Epithelial cell of prostate (primary cell): Measurements from ENCODE around the gene OTOP3.
"Not testable (repeated sequence)": the region's sequence is repeated elsewhere in the genome, so short reads cannot be mapped to it uniquely, and the experiment has no call there.

Experiments
- DNase-seq: peaks from one replicate; pipeline ENCODE4 v3.0.0-alpha.2; 2011; ENCODE audit warnings: low read depth, low spot score
- H3K27ac ChIP-seq: fragments of 450-650 bp; 2 replicates; pipeline ENCODE4 v1.5.1; 2017; ENCODE audit warnings: mild to moderate bottlenecking

Gene OTOP3, protein sequence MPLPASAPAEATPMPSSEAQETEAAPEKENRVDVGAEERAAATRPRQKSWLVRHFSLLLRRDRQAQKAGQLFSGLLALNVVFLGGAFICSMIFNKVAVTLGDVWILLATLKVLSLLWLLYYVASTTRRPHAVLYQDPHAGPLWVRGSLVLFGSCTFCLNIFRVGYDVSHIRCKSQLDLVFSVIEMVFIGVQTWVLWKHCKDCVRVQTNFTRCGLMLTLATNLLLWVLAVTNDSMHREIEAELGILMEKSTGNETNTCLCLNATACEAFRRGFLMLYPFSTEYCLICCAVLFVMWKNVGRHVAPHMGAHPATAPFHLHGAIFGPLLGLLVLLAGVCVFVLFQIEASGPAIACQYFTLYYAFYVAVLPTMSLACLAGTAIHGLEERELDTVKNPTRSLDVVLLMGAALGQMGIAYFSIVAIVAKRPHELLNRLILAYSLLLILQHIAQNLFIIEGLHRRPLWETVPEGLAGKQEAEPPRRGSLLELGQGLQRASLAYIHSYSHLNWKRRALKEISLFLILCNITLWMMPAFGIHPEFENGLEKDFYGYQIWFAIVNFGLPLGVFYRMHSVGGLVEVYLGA

DNA sequence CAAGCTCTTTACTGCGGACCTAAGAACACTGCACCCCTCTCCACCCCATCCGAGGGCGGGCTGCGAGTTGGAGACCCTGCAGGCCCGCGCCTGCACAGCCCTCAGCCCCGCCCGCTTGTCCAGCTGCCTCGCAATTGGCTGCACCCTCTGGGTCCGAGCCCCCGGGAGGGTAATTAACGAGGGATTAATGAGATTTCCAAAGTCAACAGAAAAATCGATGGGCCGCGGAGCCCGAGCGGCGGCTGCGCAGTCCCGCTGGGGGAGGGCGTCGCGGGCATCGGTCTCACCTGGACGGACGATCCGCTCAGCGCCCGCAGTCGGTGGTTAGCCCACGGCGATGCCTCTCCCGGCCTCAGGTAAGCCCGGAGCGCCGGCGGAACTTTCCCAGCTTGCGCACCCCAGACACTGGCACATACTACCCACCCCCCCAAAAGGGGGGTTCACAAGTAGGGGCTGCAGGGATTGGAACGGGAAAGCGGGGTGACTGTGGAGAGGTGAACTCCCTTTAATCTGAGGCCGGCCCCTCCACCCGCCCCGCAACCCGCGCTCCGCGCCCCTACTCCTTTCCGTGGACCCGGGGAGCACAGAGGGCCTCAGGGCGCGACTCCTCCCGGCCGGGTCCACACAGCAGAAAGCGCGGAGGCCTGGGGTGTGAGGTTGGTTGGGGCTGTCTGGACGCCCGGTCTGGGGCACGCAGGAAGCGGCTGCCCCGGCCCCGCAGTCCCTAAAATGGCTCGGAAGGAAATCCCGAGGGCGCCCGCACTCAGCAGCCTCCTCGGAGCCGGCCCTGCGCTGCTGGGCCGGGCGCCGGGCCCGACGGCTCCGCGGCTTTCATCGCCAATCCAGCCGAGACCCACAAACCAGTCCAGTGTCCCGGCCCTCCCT lies at the start of gene OTOP3:
TSS of gene OTOP3 (plus strand) at position 314 of the 885 bp plus-strand sequence. CDS start at position 338, 24 bp downstream.
- DNase-seq = no peak
- no peak within 1 kb of the TSS for H3K27ac ChIP-seq

DNA sequence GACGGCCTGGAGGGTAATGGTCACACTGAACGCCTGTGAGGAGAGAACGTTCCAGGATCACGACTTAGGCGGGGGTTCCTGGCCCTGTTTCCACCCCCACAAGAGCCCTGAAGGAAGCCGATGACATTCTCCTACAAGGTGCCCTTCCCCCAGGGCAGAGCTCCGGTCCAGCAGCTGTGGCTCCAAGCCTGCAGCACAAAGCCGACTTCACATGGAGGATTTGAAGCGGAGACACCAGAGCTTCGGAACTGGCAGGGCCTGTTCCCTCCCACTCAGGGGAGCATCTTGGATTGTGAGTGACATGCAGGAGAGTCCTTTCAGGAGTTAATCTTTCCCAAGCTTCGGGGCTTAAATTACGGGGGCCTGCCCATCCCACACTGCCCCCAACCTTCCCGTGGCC lies 47.2 kb upstream of the OTOP3 start:
- H3K27ac ChIP-seq = no peak overlapping the region
- no peak for DNase-seq

- DNase-seq = no peak
- no peak overlapping the region for H3K27ac ChIP-seq
Observed at GRCh38 chr17:74890554-74890953, 45.1 kb upstream of the OTOP3 start.

DNA sequence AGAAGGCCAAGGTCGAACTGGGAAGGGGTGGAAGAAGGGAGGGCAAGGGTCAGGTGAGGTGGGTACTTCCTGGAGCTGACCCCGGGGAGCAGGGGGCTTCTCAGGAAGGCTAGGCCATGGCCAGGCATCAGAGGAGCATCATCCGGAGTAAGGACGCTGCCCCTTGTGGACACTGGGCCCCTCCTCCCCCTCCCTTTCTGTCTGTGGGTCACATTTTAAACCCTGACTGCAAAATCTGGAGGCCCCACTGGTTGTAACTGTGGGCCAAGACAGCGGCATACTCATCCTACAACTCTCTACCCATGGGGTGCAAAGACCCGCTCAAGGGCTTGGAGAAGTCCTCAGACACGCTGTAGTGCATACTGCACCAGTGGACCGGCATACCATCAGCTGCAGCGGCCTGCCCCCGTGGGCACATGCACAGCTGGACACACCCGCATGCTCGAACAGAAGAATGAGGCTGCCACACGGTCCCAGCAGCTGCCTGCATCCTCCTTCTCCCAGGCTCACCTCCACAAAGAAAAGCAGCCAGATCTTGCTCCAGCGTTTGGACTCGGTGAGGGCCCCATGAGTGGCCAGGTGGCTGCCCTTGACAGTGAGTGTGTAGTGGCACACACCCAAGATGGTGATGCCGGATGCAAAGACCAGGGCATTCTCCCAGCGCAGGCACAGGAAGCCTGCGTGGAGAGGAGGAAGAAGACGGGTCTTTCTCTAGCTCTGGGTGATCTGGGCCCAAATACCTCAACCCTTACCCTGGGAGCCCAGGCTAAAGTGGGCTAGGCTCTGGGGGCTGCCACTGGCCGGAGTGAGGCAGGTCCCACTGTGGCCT lies 43.5 kb upstream of the OTOP3 start:
- DNase-seq = no peak
- no peak overlapping the region for H3K27ac ChIP-seq

DNA sequence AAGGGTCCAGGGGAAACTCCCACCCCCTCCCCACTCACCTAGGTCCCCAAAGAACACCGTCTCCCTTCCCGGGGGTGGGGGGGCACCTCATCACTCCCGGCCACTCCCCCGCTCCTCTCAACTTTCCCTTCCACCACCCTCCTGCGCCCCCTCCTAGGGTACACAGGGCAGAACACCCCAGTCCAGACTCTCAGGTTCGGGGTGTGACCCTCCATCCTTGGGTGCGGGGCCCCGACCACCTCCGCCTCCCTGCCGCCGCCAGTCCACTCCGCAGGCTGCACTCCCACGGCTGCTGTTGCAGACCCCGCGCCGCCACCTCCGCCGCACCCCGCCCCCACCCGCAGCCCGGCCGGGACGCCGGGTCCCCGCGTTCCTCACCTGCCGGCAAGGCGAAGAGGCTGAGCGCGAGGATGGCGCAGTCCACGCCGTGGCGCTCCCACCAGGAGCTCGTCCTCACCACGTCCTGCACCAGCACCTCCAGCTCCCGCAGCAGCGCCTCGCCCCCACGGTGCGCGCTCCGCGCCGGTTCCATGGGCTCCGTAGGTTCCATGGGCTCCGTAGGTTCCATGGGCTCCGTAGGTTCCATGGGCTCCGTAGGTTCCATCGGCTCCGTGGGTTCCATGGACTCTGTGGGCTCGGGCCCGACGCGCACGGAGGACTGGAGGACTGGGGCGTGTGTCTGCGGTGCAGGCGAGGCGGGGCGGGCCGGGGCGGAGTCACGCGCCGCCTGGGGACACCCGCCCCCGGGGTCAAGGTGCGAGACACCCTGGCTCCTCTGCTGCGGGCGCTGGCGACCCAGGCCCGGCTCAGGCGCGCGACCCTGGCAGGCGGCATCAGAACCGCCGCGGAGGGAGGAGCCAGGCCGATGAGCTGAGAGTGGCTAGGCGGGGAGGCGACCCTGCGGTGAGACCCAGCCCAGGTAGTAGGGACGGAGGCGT lies 42.5 kb upstream of the OTOP3 start, which contains the start of gene FADS6:
TSS of gene FADS6 (minus strand) at position 660 of the 938 bp plus-strand sequence. CDS start at position 622, 38 bp downstream.
- no peak within 1 kb of the TSS for H3K27ac ChIP-seq

GRCh38 chr17:74893936-74894671 lies 41.6 kb upstream of the OTOP3 start:
- DNase-seq = no peak
- no peak overlapping the region for H3K27ac ChIP-seq

More for the DNA sequence above, 42.5 kb upstream of the OTOP3 start, which contains the start of gene FADS6:
- DNase-seq = no peak

DNA sequence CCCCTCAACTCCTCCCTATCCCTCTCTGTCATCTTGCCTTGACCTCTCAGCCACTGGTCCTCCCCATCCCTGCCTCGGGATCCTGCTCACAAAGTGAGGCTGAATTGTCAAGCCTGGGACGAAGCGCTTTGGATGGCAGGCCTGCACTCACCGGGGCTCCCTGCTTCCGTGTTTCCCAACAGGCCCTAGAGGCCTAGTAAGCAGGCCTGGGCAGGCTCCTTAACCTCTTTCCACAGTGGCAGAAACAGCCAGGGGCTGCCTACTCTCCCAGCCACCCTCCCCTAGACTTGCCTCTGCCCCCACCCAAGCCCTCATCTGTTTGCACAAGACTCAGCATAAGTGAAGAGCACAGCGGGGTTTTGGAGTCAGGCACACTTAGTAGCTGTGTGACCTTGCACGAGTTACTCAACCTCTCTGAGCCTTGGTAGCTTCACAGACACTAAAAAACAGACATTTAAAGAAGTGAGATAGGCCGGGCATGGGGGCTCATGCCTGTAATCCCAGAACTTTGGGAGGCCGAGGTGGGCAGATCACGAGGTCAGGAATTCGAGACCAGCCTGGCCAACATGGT lies 37.2 kb upstream of the OTOP3 start:
- peak; percentile 14 for DNase-seq
- no peak overlapping the region for H3K27ac ChIP-seq

DNA sequence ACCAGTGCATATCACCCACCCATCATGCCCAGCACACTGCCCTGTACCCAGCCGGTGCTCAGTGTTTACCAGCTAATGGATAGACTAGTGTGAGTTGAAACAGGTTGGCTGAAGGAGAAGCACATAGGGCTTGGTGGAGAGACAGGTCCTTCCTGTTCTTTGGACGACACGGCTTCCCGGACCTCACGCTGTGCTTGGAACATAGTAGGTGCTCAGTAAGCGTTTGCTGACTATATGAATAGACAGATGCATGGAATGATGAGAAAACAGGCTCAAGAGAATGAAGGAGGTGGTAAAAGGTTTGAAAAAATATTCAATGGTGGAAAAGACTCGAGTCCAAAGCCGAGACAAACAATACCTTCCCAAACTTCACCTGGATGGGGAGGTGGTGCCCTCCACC lies 35.5 kb upstream of the OTOP3 start:
- no peak overlapping the region for H3K27ac ChIP-seq
- no peak for DNase-seq

DNA sequence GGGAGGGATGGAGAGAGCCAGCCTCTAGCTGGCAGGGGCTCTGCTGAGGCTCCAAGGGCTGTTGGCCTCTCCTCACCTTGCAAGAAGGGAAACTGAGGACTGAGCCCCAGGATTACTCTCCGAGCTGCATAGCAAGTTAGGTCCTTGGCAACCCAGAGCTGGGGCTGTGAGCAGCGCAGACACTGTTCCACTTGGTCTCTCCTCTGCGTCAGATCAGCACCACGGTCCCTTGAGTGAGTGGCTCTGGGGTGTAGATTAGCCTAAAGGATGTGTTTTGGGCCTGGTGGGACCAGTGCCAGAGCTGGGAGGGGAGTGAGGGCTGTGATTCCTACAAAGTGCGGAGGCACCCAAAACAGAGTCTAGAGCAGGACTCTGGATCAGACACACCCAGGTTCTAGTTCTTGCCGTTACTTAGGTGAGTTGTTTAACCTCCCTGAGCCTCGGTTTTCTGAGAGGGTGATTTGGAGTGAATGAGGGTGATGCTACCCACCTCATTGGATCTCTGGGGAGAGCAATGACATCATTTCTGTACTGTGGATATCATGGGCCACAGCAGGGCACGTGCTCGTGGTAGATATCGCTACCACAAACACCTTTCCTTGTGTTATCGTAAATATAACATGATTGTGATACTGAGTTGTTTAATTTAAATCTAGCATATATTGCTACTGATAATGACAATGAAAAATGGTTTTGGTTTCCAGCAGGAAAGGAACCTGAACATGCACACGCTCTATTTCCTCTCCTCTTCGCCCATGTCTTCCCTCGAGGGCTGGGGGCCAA lies 34.2 kb upstream of the OTOP3 start:
- H3K27ac ChIP-seq = no peak overlapping the region
- DNase-seq = no peak

DNA sequence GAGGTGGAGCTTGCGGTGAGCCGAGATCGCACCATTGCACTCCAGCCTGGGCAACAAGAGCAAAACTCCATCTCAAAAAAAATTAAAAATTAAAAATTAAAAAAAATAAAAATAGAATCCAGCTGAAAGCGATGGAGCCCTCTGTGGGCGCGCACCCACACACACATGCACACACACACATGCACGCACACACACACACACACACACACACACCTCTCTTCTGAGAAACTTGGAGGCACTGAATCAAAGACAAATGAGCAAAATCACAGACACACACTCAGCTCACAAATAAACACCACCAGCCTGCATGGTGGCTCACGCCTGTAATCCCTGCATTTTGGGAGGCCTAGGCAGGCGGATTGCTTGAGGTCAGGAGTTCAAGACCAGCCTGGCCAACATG lies 32.7 kb upstream of the OTOP3 start:
- no peak for DNase-seq
- no peak overlapping the region for H3K27ac ChIP-seq

DNA sequence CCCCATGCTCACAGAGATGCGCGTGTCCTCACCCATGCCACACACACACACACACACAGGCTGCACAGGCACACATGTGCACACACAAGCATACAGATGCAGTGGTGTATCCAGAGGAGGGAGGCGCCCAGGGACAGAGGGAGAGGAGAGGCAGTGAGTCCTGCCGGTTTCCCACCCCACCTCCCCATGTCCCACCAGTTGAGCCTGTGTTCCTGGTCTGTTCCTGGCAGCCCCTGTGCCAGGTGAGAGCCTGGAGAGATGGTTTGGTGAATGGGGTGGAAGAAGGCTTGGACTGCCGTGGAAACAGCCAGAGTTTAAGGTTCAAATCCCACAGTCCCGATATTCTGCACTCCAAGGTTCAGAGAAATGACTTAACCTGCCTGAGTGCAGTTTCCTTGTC lies 32.0 kb upstream of the OTOP3 start:
- no peak overlapping the region for H3K27ac ChIP-seq
- no peak for DNase-seq

DNA sequence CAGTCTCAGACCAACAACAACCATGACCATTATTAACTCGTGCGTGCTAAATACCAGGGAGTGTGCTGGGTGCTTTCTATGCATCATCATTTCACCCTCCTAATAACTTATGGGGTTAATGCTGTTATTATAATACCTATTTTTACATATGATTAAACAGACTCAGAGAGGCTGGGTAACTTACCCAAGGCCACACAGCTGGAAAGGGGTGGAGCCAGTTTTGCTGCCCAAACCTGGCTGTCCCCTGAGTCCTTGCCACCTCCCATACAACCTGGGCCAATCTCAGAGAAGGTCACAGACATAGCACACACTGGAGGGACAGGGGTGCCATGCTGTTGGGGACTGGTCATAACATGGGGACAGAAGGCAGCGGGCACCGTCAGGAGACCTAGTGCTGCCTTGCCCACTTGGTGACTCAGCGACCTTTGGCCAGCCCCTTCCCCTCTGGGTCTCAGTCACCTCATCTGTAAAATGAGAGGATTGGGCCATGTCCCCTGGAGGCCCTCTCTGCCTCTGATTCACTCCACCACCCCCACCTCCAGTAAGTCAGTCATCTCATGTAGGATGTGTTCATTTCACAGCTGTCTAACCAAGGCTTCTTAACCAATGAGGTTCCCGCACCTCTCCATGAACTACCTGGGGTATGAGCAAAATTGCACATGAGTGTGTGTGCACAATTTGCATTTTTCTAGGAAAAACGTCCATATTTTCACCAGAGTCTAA lies 30.9 kb upstream of the OTOP3 start:
- no peak overlapping the region for H3K27ac ChIP-seq
- DNase-seq = no peak

- not testable (repeated sequence) for H3K27ac ChIP-seq, DNase-seq
Observed at GRCh38 chr17:74906214-74906793, 29.4 kb upstream of the OTOP3 start.

DNA sequence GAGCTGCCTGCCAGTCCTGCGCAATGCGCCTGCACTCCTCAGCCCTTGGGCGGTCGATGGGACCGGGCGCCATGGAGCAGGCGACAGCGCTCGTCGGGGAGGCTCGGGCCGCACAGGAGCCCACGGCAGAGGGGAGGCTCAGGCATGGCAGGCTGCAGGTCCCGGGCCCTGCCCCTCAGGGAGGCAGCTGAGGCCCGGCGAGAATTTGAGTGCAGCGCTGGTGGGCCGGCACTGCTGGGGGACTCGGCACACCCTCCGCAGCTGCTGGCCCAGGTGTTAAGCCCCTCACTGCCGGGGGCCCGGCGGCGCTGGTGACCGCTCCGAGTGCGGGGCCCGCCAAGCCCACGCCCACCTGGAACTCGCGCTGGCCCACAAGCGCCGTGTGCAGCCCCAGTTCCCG lies 28.7 kb upstream of the OTOP3 start:
- no peak for DNase-seq
- H3K27ac ChIP-seq = no peak overlapping the region

DNA sequence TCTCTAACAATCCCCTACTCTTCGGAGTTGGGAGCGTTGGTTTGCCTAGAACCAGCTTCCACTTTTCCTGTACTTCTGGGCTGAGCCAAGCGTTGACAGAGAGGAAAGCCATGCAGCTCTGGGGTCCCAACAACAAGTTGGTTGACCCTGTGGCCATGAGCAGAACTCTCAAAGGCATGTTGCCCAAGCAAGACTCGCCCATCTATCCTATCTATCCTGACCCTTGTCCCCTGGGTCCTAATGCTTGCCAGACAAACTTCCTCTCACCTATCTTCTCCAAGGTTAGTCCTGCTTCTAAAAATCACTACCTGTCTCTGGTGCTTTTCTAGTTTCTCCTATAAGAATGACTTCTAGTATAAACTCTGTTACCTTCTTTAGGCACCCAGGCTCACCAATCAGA lies 26.6 kb upstream of the OTOP3 start:
- not testable (repeated sequence) for DNase-seq, H3K27ac ChIP-seq

GRCh38 chr17:74911423-74911822 lies 24.3 kb upstream of the OTOP3 start:
- not testable (repeated sequence) for DNase-seq, H3K27ac ChIP-seq
